Measurements from ENCODE around the gene CTSC.

CTSC gene

GRCh38 chr11:88337181-88337986, at the start of gene CTSC:
TSS of gene CTSC (minus strand) at chr11:88337736. CDS start at chr11:88337672, 64 bp downstream.
- DNase-seq: peak; percentile 87

GRCh38 chr11:88384669-88385005, 47.1 kb upstream of the CTSC start:
- DNase-seq: no peak

- DNase-seq: no peak
These were observed 46.6 kb upstream of the CTSC start for GRCh38 chr11:88384004-88384668.

- no peak for DNase-seq
These were observed 45.9 kb upstream of the CTSC start for GRCh38 chr11:88383447-88383846.

DNA sequence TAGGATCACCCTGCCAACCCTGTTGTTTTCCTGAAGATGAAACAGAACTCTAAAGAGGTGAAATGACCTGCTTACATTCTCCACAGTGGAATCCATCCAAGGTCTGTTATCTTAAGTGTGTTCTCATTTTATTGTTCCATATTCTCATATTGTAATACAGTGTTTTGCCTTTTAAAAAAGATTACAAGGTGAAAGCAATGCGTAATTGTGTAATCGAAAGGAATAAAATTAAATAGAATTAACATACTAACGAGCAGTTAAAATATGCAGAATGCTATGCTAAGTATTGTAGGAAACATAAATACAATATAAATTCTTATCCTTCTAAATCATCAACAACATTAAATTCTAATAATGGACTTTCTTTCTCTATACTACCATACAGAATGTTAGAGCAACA, 41.6 kb upstream of the CTSC start:
- no peak for DNase-seq

GRCh38 chr11:88378422-88379066, 41.0 kb upstream of the CTSC start:
- DNase-seq: no peak

- no peak for DNase-seq
These were observed 40.1 kb upstream of the CTSC start for GRCh38 chr11:88377646-88378045.

GRCh38 chr11:88377144-88377543, 39.6 kb upstream of the CTSC start:
- no peak for DNase-seq

GRCh38 chr11:88375927-88376470, 38.5 kb upstream of the CTSC start:
- DNase-seq: no peak

DNA sequence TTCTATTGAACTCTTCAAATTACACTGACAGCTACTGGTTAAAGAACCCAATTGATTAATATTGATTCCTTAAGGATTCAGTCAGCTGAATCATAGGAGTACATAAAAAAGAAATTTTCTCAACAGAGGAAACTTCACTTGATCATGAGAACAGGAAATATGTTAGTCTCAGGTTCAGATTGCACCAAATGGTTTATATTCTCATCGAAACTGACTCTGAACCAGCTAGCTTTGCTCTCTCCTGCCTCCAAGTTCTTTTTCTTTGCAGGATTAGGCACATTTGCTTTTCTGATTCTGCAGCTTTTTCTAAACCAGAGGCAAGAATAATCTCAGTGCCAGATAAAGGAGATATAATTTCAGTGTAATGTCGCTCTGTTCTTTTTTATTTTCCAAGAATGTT, 33.2 kb upstream of the CTSC start:
- DNase-seq: no peak

DNA sequence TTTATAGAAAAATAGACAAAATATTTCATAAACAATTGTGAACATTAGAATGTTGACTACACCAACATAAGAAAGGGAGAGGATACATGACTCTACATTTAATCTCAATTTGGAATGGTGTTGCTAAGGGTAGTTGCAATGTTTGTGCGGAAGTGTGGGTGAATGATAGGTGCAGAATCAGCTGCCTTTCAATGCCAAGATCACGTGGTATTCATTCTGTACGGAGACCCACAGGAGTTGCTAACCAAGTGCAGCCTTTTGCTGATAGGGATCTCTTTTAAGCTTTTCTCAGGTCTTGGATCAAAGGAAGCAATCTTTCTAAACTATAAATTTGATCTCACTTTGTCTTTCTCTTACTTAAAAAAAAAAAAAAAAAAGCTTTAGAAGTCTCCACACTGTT, 29.8 kb upstream of the CTSC start:
- no peak for DNase-seq

DNA sequence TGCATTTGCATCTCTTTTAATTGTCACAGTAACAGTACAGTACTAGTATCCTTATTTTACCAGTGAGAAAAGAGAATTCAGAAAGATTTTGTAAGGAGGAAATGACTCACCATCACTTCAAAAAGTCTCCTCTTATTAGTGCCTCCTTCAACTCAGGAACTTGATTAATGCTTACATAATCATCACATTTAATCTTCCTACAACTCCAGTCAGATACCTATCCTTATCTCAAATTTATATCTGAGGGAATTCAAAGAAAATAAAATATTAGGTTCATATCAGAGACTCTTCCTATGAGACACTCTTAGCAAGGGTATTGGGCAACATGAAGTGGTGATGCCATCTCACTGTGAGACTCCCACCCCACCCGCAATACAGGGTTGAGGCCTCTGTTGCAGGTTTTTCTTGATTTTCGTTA, 26.1 kb upstream of the CTSC start:
- no peak for DNase-seq

GRCh38 chr11:88363004-88363403, 25.5 kb upstream of the CTSC start:
- no peak for DNase-seq

GRCh38 chr11:88360141-88360540, 22.6 kb upstream of the CTSC start:
- no peak for DNase-seq

DNA sequence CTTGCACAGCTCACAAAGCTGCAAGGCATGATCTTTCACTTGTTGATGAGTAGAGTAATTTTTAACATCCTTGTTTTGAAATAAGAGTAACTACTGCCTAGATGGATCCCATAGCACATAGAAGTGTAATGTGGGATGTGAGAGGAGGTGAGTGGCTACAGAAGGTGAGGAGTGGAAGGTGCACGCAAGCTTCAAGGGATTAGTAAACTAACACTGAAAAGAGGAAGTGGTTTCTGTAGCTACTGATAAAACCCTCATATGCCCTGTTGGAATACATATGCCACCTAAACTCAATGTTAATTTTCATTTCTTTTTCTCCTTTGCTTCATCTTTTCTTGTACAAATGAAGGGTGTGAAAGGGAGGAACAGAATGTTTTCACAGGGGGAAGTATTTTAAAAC, 22.0 kb upstream of the CTSC start:
- DNase-seq: no peak

DNA sequence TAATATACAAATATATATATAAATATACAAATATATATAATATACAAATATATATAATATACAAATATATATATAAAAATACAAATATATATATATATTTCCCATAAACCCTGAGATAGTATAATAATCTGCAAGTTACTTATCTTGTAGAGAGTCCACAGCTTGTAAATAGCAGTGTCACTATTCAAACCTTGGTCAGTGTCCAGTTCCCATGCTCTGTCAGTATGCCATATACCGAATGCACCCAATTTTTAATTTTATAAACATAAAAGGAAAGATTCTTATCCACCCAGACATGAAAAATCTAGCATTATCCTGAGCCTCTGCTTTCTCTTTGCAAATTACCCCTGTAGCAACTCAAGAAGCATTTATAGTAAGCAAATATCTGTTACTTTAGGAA, 21.6 kb upstream of the CTSC start:
- no peak for DNase-seq

GRCh38 chr11:88358040-88358431, 20.5 kb upstream of the CTSC start:
- no peak for DNase-seq

- no peak for DNase-seq
These were observed 19.9 kb upstream of the CTSC start for GRCh38 chr11:88357323-88358039.

DNA sequence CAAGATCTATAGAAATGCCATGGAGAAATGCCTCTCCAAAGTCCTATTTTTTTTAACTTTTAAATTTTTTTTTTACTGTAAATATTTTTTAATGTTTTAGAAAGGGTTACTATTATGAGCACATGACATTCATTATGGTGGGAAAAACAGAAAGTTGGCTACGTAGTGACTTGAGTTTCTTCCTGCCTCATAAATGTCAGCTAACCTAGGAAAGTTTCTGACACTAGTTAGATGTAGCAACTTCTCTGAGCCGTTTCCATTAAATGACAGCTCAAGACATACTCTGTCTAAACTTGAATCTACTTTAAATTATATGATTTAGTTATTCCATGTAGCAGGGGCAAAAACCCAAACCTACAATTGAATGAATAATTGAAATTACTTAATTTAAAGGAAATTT, 18.4 kb upstream of the CTSC start:
- no peak for DNase-seq

GRCh38 chr11:88354912-88355311, 17.4 kb upstream of the CTSC start:
- DNase-seq: no peak

DNA sequence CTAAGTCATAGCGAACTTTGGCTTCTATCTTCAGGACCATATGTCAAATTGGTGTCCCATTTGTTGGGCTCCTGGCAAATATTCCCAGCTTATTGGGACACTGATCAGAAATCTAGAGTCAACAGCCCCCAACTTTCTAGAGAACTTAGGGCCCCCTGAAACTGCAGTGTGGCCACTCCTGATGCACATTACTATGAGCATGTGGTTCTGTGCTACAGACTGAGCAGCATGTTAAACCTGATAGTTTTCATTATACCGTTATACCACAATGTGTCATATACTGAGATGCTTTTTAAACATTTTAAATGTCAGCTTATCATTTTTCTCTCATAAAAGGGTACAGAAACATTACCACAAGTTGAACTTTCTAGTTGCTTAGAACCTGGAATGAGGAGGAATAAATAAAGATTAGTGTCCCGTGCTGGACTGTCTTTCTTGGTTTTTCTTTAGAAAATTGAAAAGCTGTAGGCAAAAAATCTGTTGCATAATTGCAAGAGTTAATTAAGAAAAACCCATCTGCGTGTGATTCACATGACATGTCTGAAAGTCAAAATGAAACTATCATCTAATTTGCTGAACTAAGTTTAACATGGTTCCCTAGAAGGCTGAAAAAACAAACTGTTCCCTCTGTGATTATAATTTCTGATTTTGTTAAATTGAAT, 16.4 kb upstream of the CTSC start:
- DNase-seq: no peak

DNA sequence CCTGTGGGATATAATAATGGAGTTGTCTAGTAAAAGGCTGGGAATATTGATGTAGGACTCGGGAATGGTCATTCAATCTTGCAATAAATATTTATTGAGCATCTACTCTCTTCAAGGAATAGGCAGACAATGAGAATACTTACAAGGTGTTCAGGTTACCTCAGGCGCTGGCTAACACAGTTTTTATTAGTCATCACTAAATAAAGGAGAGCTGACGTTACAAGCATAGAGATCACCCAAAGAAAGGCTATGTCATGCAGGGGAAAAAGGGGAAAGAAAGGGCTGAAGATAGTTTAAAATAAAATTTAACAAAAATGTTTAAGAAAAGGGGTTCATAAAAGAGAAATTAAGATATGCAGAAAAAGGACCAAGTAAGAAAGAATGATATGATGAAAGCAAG, 15.8 kb upstream of the CTSC start:
- DNase-seq: no peak

DNA sequence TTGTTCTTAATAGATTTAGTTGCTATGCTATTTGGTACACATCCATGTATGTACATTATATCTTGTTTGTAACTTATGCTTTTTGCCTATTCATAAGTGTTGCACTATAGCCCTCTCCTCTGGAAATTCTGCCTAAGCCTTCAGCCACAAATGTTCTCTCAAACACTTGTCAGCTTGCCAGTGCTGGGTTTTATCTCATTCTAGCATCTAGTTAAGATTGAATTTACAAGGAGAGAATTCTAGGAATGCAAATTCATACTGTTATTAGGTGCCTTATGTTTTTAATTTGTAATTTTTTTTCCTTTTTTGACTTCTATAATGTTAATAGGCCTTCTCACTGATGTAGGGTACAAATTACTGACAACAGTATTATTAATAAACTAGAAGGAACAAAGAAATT, 14.6 kb upstream of the CTSC start:
- no peak for DNase-seq

All from activated CD4-positive, alpha-beta T cell treated with anti-CD3 and anti-CD28 coated beads, Interleukin-2, amount 50 U/mL, for 1 hour (primary cell).